Epithelial cell of esophagus (primary cell): Measurements from ENCODE around the gene VILL.

Source experiments
- DNase-seq: peaks from one replicate; pipeline ENCODE4 v3.0.0; 2010; ENCODE audit warnings: low read depth
- H3K4me3 ChIP-seq: 2 replicates; pipeline ENCODE4 v1.5.1; 2011; ENCODE audit warnings: mild to moderate bottlenecking, low read length, control low read depth
- CTCF ChIP-seq: IDR thresholded peaks from 2 replicates; pipeline ENCODE4 v1.5.1; 2011; ENCODE audit warnings: low read depth, mild to moderate bottlenecking, low read length, control low read depth, inconsistent platforms; ENCODE audit not compliant: insufficient read depth; ENCODE audit errors: missing control alignments

Gene VILL

GRCh38 chr3:38016847-38017444 lies 26.4 kb downstream of the VILL start:
- no peak overlapping the region for H3K4me3 ChIP-seq
- no peak for TF ChIP-seq CTCF
- no peak for DNase-seq

GRCh38 chr3:38017445-38018295 lies 27.1 kb downstream of the VILL start:
- DNase-seq: no peak
- no peak overlapping the region for H3K4me3 ChIP-seq
- no peak for TF ChIP-seq CTCF

- H3K4me3 ChIP-seq: no peak overlapping the region
- TF ChIP-seq CTCF: no peak
- DNase-seq: no peak
Observed at GRCh38 chr3:38018296-38019266, 28.0 kb downstream of the VILL start.

- TF ChIP-seq CTCF: no peak
- H3K4me3 ChIP-seq: no peak overlapping the region
- DNase-seq: no peak
Observed at GRCh38 chr3:38019658-38020341, 29.2 kb downstream of the VILL start.

- TF ChIP-seq CTCF: no peak
- no peak for DNase-seq
- no peak overlapping the region for H3K4me3 ChIP-seq
Observed at GRCh38 chr3:38020342-38020726, 29.7 kb downstream of the VILL start.

- H3K4me3 ChIP-seq: no peak overlapping the region
- no peak for DNase-seq
- TF ChIP-seq CTCF: no peak
Observed at GRCh38 chr3:38021196-38021595, 30.6 kb downstream of the VILL start.
